Transverse colon (tissue), 4 donors: ENCODE data around the gene PPM1B. TPM values are rescaled to one million over a fixed set of nuclear protein-coding genes. Genes with fewer than 3 reads are reported as not detected.

Experiments used
- DNase-seq: peaks from one replicate; pipeline ENCODE4 v3.0.0-alpha.2; 2019
- H3K27ac ChIP-seq, 4 donors: fragments of 200-600 bp; sonication (generic); 2 replicates each; pipeline ENCODE4 v1.5.1; 2016 to 2018; ENCODE audit warnings: inconsistent platforms in 4 of 4
- H3K27me3 ChIP-seq: fragments of 200-600 bp; sonication (generic); 2 replicates; pipeline ENCODE4 v1.5.1; 2017; ENCODE audit warnings: inconsistent platforms
- H3K36me3 ChIP-seq, 4 donors: fragments of 200-600 bp; sonication (generic); 2 replicates each; pipeline ENCODE4 v1.5.1; 2017 to 2019; ENCODE audit warnings: inconsistent platforms in 4 of 4
- H3K4me1 ChIP-seq, 4 donors: fragments of 200-600 bp; sonication (generic); 2 replicates each; pipeline ENCODE4 v1.5.1; 2017 to 2020; ENCODE audit warnings: inconsistent platforms in 4 of 4
- H3K4me3 ChIP-seq, 4 donors: fragments of 200-600 bp; sonication (generic); 1 replicate in 1 of 4; 2 replicates in 3 of 4; pipeline versions ENCODE4 v1.5.1 to v1.6.1; 2017 to 2019; ENCODE audit warnings: inconsistent platforms in 4 of 4
- H3K9me3 ChIP-seq, 2 donors: fragments of 200-600 bp; sonication (generic); 2 replicates each; pipeline ENCODE4 v1.5.1; 2017 to 2019; ENCODE audit warnings: inconsistent platforms in 2 of 2
- EP300 ChIP-seq: sonication (generic); formaldehyde crosslinking; IDR thresholded peaks from one replicate; pipeline ENCODE4 v1.6.1; 2017; ENCODE audit warnings: antibody characterized with exemption, low read depth
- POLR2A ChIP-seq: fragments of 450-650 bp; IDR thresholded peaks from one replicate; pipeline ENCODE4 v1.6.1; 2016; ENCODE audit warnings: antibody characterized with exemption, mild to moderate bottlenecking, moderate library complexity
- POLR2AphosphoS5 ChIP-seq, 3 donors: sonication (generic); formaldehyde crosslinking; IDR thresholded peaks; one replicate each; pipeline ENCODE4 v1.6.1; 2016; ENCODE audit warnings: antibody characterized with exemption in 3 of 3
- WGBS, 2 donors: methylation state at CpG; one replicate each; pipeline ENCODE4 v1.1.5; 2018; ENCODE audit warnings: low coverage in 1 of 2; 5-methylcytosine and 5-hydroxymethylcytosine counted together
- in situ Hi-C, 4 donors: fragments of 200-750 bp; cut with MboI; loops; one replicate each; pipeline versions ENCODE4 v1.15.0 to v1.15.1; 2017; ENCODE audit warnings: low sequenced_read_pairs in 3 of 4, low pct_ligation_motif_present in 1 of 4, low pct_unique_long_range_greater_than_20kb in 1 of 4
- intact Hi-C: fragments of 100-400 bp; cut with DNase I; formaldehyde crosslinking; loops from one replicate; pipeline ENCODE4 v1.15.1; 2023; ENCODE audit warnings: low total_unique reads
- total RNA-seq, 4 donors: library from RNA; depleted of rRNA; stranded (reverse); fragments of >200 nt; gene quantifications; one replicate each; pipeline ENCODE4 v1.1.0, GENCODE V29; 2016
- TF ChIP-seq, protein P1 (sequence below), 5 experiments: fragments of 200-600 bp in 3 of 5; fragments of 450-650 bp in 2 of 5; sonication (generic) in 3 of 5; IDR thresholded peaks; 1 replicate in 2 of 5; 2 replicates in 3 of 5; pipeline ENCODE4 v1.5.1; 2016 to 2017; ENCODE audit warnings: antibody characterized with exemption in 5 of 5, inconsistent platforms in 3 of 5, mild to moderate bottlenecking in 2 of 5, moderate library complexity in 1 of 5

Gene PPM1B
- total RNA-seq, 4 donors from 2014 or later = 23.7 to 108 (median 67.0) TPM

DNA sequence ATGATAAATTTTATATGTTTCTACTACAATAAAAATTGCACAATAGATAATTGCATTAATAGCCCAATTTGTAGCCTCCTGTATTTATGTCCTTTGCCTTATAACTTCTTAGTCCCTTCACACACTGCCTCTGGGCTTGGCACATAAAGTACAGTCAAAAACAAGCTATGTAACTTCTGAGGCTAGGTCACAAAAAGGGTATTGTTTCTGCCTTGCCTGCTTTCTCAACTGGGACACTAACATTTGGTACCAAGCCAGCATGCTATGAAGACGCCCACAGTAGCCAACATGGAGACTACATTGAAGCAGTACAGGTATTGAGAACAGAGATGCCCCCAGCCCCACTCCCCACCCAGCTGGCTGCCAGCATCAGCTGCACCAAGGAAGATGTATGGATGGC is 101.2 kb downstream of the PPM1B start:
- Histone ChIP-seq H3K27ac (no peak overlapping the region), H3K36me3 (no peaks in the 10 kb centered on the region), H3K4me3 (no peak overlapping the region), H3K4me1 (peaks cover 0 to under 1% (median 0%) of the 10 kb centered on the region in 4 donors), H3K9me3 (no peaks in the 10 kb centered on the region), H3K27me3 (no peaks in the 10 kb centered on the region)
- intact Hi-C loops (no loop called here), in situ Hi-C loops (no loop called here)
- WGBS, 2 donors = 47% methylated on average over 1 of the region's 1 CpG; no CpG with 5 or more reads in 1 of the 2 donors
- no peak for DNase-seq
- TF ChIP-seq POLR2AphosphoS5 (IDR thresholded peaks at IDR 0.05) (no peak), POLR2A (no peak), EP300 (no peak)
- TF ChIP-seq, protein P1, sequence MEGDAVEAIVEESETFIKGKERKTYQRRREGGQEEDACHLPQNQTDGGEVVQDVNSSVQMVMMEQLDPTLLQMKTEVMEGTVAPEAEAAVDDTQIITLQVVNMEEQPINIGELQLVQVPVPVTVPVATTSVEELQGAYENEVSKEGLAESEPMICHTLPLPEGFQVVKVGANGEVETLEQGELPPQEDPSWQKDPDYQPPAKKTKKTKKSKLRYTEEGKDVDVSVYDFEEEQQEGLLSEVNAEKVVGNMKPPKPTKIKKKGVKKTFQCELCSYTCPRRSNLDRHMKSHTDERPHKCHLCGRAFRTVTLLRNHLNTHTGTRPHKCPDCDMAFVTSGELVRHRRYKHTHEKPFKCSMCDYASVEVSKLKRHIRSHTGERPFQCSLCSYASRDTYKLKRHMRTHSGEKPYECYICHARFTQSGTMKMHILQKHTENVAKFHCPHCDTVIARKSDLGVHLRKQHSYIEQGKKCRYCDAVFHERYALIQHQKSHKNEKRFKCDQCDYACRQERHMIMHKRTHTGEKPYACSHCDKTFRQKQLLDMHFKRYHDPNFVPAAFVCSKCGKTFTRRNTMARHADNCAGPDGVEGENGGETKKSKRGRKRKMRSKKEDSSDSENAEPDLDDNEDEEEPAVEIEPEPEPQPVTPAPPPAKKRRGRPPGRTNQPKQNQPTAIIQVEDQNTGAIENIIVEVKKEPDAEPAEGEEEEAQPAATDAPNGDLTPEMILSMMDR (IDR thresholded peaks at IDR 0.05) = no peak

DNA sequence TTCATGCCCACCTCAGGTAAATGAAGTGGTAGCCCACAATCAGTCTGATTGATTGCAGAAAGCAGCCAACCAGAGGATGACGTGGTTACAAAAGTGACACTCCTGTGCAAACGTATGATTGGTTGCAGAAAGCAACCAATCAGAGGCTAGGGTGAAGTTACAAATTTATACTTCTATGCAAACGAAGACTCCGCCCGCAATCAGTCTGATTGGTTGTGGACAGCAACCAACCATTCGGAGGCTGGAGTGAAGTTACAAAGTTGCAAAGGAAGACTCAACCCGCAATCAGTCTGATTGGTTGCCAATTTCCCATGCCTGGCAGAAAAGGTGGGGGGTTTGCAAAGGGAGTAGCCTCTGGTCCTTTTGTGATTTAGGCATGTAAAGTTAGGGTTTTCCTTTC is 102.6 kb downstream of the PPM1B start:
- no peaks in the 10 kb centered on the region for H3K9me3 ChIP-seq
- in situ Hi-C loops (no loop called here), intact Hi-C loops (no loop called here)
- no peak overlapping the region for H3K4me3 ChIP-seq
- peaks cover 0 to 9% (median 5%) of the 10 kb centered on the region in 4 donors for H3K4me1 ChIP-seq
- H3K27me3 ChIP-seq = no peaks in the 10 kb centered on the region
- H3K36me3 ChIP-seq = no peaks in the 10 kb centered on the region
- TF ChIP-seq POLR2A (no peak), POLR2AphosphoS5 (IDR thresholded peaks at IDR 0.05) (no peak), EP300 (no peak)
- TF ChIP-seq, protein P1 (IDR thresholded peaks at IDR 0.05) = no peak
- H3K27ac ChIP-seq = no peak overlapping the region
- 86 to 92% methylated on average over 4 to 7 of the region's 7 CpGs for WGBS, 2 donors
- DNase-seq = no peak

DNA sequence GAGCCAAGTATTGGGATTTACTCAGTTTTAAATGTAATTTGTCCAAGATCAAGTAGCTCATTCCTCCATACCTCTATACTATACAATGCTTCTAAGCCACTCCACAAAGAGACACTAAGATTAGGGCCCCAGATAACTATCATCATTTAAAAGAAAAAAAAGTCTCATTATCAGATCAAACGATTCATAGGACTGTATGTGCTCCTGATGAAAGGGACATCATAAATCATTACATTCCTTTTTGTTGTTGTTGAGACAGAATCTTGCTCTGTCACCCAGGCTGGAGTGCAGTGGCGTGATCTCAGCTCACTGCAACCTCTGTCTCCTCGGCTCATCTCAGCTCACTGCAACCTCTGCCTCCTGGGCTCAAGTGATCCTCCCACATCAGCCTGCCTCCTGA is 104.4 kb downstream of the PPM1B start:
- H3K36me3 ChIP-seq = no peaks in the 10 kb centered on the region
- no peak overlapping the region for H3K4me3 ChIP-seq
- no peak overlapping the region for H3K27ac ChIP-seq
- in situ Hi-C loops (no loop called here), intact Hi-C loops (no loop called here)
- no peaks in the 10 kb centered on the region for H3K27me3 ChIP-seq
- TF ChIP-seq, protein P1 (IDR thresholded peaks at IDR 0.05) = no peak
- TF ChIP-seq EP300 (no peak), POLR2A (no peak), POLR2AphosphoS5 (IDR thresholded peaks at IDR 0.05) (no peak)
- WGBS, 2 donors = 40 to 71% methylated on average over 1 to 3 of the region's 3 CpGs
- no peak for DNase-seq
- no peaks in the 10 kb centered on the region for H3K9me3 ChIP-seq
- peaks cover 0 to 20% (median 9%) of the 10 kb centered on the region in 4 donors for H3K4me1 ChIP-seq

DNA sequence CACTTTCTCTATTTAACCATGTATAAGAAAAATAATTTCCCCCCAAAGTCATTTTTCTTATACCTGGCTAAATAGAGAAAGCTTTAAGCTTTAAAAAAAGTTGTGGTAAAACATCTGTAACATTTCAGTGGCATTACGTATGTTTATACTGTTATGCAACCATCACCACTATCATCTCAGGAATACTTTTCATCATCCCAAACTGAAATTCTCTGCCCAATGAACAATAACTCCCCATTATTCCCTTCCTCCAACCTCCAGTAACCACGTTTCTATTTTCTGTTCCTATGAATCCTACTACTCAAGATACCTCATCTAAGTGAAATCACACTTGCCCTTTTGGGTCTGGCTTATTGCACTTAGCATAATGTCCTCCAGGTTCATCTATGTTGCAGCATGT is 104.9 kb downstream of the PPM1B start:
- WGBS, 2 donors = 73 to 75% methylated on average over 2 of the region's 2 CpGs
- intact Hi-C loops = no loop called here
- TF ChIP-seq, protein P1 (IDR thresholded peaks at IDR 0.05) = no peak
- no peak for TF ChIP-seq POLR2A
- no peak for TF ChIP-seq EP300
- no peak for TF ChIP-seq POLR2AphosphoS5 (IDR thresholded peaks at IDR 0.05)
- Histone ChIP-seq H3K27me3 (no peaks in the 10 kb centered on the region), H3K4me1 (peaks cover 0 to 25% (median 11%) of the 10 kb centered on the region in 4 donors), H3K9me3 (no peaks in the 10 kb centered on the region), H3K4me3 (no peak overlapping the region), H3K36me3 (no peaks in the 10 kb centered on the region), H3K27ac (no peak overlapping the region)
- no peak for DNase-seq
- in situ Hi-C loops = no loop called here
